ENCODE results near the gene TAAR9.
"Not testable (repeated sequence)": the region's sequence is repeated elsewhere in the genome, so short reads cannot be mapped to it uniquely, and the experiment has no call there.

Gene TAAR9

DNA sequence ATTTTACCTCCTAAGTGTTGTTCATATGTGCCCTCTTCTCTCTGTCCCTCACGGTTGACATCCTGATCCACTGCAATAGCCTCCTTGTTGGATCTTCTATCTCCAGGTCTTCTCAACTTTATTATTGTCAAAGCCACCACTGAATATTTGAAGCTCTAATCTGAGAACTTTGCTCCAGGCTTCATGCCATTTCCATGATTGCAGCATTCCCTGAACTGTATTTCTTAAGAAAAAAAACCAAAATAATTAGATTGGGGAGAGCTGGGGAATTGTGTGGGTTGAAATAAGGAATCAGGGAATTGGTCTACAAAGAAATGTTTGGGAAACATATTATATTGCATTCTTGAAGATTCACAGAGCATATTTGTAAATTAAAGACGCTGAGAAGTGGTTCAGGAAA lies 22.7 kb upstream of the TAAR9 start:
- DNase-seq: no peak

GRCh38 chr6:132520953-132521352 lies 17.1 kb upstream of the TAAR9 start:
- no peak for DNase-seq

- no peak for DNase-seq
Measured at GRCh38 chr6:132524646-132525045, 13.4 kb upstream of the TAAR9 start.

GRCh38 chr6:132525866-132526265 lies 12.2 kb upstream of the TAAR9 start:
- no peak for DNase-seq

- DNase-seq: no peak
Measured at GRCh38 chr6:132526461-132526860, 11.6 kb upstream of the TAAR9 start.

DNA sequence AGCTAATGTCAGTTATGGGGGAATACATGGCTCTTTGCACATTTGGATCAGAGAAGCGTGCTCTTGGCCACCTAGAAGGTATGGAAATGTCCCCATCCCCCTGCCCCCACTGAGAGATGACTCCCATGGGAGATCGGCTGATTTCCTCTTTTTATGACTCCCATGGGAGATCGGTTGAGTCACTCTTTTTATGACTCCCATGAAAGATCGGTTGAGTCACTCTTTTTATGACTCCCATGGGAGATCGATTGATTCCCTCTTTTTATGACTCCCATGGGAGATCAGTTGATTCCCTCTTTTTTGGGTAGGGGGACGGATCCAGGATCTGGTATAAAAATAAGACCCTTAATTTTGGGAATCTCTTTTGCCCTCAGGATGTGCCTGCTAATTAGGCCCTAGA lies 10.3 kb upstream of the TAAR9 start:
- no peak for DNase-seq

DNA sequence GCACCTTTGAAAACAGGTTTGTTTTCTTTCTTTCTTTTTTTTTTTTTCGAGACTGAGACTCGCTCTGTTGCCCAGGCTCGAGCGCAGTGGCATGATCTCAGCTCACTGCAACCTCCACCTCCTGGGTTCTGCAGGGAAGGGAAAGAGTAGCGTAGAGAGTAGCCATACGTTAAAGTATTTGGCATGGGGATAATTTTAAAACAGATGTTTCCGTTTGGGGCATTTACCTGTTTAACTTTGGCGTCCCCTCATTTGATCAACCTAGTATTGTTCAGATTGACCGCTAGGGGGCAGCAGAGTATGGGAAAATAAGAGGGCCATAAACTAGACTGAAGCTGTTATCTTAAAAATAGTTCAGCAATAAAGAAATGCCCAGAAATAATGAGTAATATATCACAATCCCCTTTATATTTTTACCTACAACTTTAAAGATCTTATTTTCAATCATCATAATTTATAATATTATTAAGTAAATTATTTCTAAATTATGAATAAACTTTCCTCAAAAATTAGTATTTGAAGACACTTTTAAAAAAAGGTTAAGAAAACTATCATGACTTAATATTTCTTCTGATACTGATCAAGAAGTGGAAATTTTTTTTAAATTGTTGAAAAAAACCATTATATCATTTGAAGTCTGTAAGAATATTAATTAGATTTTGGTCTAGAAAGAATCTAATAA lies 7.6 kb upstream of the TAAR9 start:
- peak; percentile 43 to 83 for DNase-seq

- not testable (repeated sequence) for DNase-seq
Measured at GRCh38 chr6:132534546-132534945, 3.5 kb upstream of the TAAR9 start.

GRCh38 chr6:132537145-132537544 lies 932 bp upstream of the TAAR9 start:
- DNase-seq: no peak

- DNase-seq: no peak
Measured at GRCh38 chr6:132544826-132545225, 6.7 kb downstream of the TAAR9 start.

- no peak for DNase-seq
Measured at GRCh38 chr6:132548746-132549463, 10.8 kb downstream of the TAAR9 start.

GRCh38 chr6:132551214-132551613 lies 13.1 kb downstream of the TAAR9 start:
- no peak for DNase-seq

- DNase-seq: no peak
Measured at GRCh38 chr6:132552372-132552771, 14.3 kb downstream of the TAAR9 start, which contains the start of gene TAAR8. Gene TAAR8, plus strand, starts transcription at chr6:132552672. Its CDS starts 21 bp downstream, at chr6:132552693.

DNA sequence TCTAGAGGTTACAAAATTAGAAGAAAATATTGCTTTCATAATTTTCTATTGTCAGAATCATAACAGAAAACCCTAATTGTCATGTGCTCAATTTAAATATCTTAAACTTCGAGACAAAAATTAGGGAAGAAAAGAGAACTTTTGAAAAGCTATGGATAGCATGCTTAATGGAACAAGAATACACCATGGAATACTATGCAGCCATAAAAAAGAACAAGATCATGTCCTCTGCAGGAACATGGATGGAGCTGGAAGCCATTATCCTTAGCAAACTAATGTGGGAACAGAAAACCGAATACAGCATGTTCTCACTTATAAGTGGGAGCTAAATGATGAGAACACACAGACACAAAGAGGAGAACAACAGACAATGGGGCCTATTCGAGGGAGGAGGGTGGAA lies 22.0 kb downstream of the TAAR9 start:
- DNase-seq: not testable (repeated sequence)

DNA sequence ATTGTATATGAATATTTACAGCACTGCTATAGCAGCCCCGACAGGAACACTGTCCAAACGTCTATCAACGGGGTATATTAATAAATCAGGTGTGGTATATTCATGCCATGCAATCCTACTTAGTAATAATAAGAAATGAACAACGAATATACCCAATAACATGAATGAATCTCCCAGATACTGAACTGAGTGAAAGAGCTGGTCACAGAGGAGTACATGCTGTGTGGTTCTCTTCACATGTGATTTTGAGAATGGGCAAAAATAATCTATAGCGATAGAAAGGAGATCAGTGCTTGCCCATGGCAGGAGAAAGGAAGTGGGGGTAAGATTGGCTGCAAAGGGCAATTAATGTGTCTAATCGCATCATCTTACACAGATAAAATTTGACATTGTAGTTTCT lies 28.3 kb downstream of the TAAR9 start:
- DNase-seq: no peak

GRCh38 chr6:132567566-132567965 lies 29.5 kb downstream of the TAAR9 start:
- no peak for DNase-seq

- DNase-seq: no peak
Measured at GRCh38 chr6:132568611-132569010, 30.5 kb downstream of the TAAR9 start.

- no peak for DNase-seq
Measured at GRCh38 chr6:132569170-132569569, 31.1 kb downstream of the TAAR9 start.

DNA sequence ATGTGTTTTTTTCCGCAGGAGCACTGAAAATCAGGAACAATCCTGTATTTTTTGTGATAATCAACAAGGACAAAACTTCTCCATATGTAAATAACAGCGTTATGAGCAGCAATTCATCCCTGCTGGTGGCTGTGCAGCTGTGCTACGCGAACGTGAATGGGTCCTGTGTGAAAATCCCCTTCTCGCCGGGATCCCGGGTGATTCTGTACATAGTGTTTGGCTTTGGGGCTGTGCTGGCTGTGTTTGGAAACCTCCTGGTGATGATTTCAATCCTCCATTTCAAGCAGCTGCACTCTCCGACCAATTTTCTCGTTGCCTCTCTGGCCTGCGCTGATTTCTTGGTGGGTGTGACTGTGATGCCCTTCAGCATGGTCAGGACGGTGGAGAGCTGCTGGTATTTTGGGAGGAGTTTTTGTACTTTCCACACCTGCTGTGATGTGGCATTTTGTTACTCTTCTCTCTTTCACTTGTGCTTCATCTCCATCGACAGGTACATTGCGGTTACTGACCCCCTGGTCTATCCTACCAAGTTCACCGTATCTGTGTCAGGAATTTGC lies 32.2 kb downstream of the TAAR9 start, which contains the start of gene TAAR6:
Gene TAAR6 (plus strand): TSS at position 102 of the 557 bp plus-strand sequence. CDS start 0 bp downstream, at position 102.
- DNase-seq: no peak

DNA sequence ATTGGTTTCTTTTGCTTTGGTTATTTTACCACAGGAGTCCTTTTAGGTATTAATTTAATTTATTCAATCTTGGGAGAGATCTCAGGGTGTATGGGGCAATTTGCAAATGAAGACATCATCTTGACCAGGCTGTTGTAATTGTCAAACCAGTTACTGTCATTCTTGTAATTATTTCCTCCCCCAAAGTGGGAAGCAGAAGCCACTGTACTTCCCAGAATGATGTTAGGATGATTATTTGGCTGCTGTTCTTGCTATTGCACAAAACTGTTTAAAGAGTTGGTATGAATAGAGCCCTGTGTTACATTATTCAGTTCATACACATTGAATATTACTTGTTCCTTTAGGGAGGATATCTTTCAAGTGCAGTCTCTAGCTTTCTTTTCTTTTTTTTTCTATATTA lies 33.7 kb downstream of the TAAR9 start:
- DNase-seq: peak; percentile 86 to 93

- no peak for DNase-seq
Measured at GRCh38 chr6:132584698-132585097, 46.6 kb downstream of the TAAR9 start.

- peak; percentile 75 to 83 for DNase-seq
Measured at GRCh38 chr6:132587424-132587823, 49.3 kb downstream of the TAAR9 start.
